ENCODE measurements around the gene ARHGAP9. TPM values are rescaled to one million over a fixed set of nuclear protein-coding genes. Genes with fewer than 3 reads are reported as not detected.
"Not testable (repeated sequence)": the region's sequence is repeated elsewhere in the genome, so short reads cannot be mapped to it uniquely, and the experiment has no call there.

Gene ARHGAP9
- total RNA-seq, 2 donors from 2014 or later: 32.0 to 32.5 TPM

- peaks cover 37 to 48% of the 10 kb centered on the region in 2 donors for H3K4me1 ChIP-seq (ENCODE audit: control insufficient read depth in 1 of 2, low read depth in 2 of 2)
- no peaks in the 10 kb centered on the region for H3K27me3 ChIP-seq (replicated peaks; ENCODE audit: insufficient read depth)
- H3K27ac ChIP-seq: peak overlapping the region; percentile 94 to 96
- no peak for DNase-seq (ENCODE audit: low spot score)
- no peak for ATAC-seq (ENCODE audit: insufficient number of reproducible peaks, low FRiP score, low read depth)
- peaks cover 29% of the 10 kb centered on the region for H3K36me3 ChIP-seq
- peak overlapping the region; percentile 83 for H3K4me3 ChIP-seq
- H3K9me3 ChIP-seq: no peaks in the 10 kb centered on the region
- TF ChIP-seq CTCF (IDR thresholded peaks at IDR 0.05): no peak
Observed at GRCh38 chr12:57518920-57519795, 39.5 kb upstream of the ARHGAP9 start.

- Histone ChIP-seq H3K36me3 (peaks cover 37% of the 10 kb centered on the region), H3K9me3 (no peaks in the 10 kb centered on the region), H3K27ac (peak overlapping the region; percentile 22 to 94), H3K27me3 (replicated peaks; ENCODE audit: insufficient read depth) (no peaks in the 10 kb centered on the region), H3K4me3 (peak overlapping the region; percentile 83), H3K4me1 (ENCODE audit: control insufficient read depth in 1 of 2, low read depth in 2 of 2) (peaks cover 30 to 40% of the 10 kb centered on the region in 2 donors)
- no peak for TF ChIP-seq CTCF (IDR thresholded peaks at IDR 0.05)
- no peak for ATAC-seq (ENCODE audit: insufficient number of reproducible peaks, low FRiP score, low read depth)
- DNase-seq (ENCODE audit: low spot score): no peak
Observed at GRCh38 chr12:57518176-57518919, 38.7 kb upstream of the ARHGAP9 start.

- H3K27ac ChIP-seq: peak overlapping the region; percentile 22 to 94
- not testable (repeated sequence) for H3K9me3 ChIP-seq; ATAC-seq (ENCODE audit: insufficient number of reproducible peaks, low FRiP score, low read depth); DNase-seq (ENCODE audit: low spot score); H3K27me3 ChIP-seq (replicated peaks; ENCODE audit: insufficient read depth)
- peaks cover 30 to 39% of the 10 kb centered on the region in 2 donors for H3K4me1 ChIP-seq (ENCODE audit: control insufficient read depth in 1 of 2, low read depth in 2 of 2)
- peaks cover 41% of the 10 kb centered on the region for H3K36me3 ChIP-seq
- peak overlapping the region; percentile 83 for H3K4me3 ChIP-seq
Observed at GRCh38 chr12:57517718-57518117, 38.1 kb upstream of the ARHGAP9 start.

- Histone ChIP-seq H3K4me3 (no peak overlapping the region), H3K9me3 (no peaks in the 10 kb centered on the region), H3K27ac (peak overlapping the region; percentile 23 to 94), H3K4me1 (ENCODE audit: control insufficient read depth in 1 of 2, low read depth in 2 of 2) (peaks cover 30 to 39% of the 10 kb centered on the region in 2 donors), H3K27me3 (replicated peaks; ENCODE audit: insufficient read depth) (no peaks in the 10 kb centered on the region), H3K36me3 (peaks cover 46% of the 10 kb centered on the region)
- DNase-seq (ENCODE audit: low spot score) (no peak), ATAC-seq (ENCODE audit: insufficient number of reproducible peaks, low FRiP score, low read depth) (no peak)
- no peak for TF ChIP-seq CTCF (IDR thresholded peaks at IDR 0.05)
Observed at GRCh38 chr12:57517187-57517586, 37.5 kb upstream of the ARHGAP9 start.

- H3K4me3 ChIP-seq: no peak overlapping the region
- no peaks in the 10 kb centered on the region for H3K9me3 ChIP-seq
- no peak for ATAC-seq (ENCODE audit: insufficient number of reproducible peaks, low FRiP score, low read depth)
- DNase-seq (ENCODE audit: low spot score): no peak
- peaks cover 51% of the 10 kb centered on the region for H3K36me3 ChIP-seq
- no peaks in the 10 kb centered on the region for H3K27me3 ChIP-seq (replicated peaks; ENCODE audit: insufficient read depth)
- H3K27ac ChIP-seq: peak overlapping the region; percentile 23 to 94
- H3K4me1 ChIP-seq (ENCODE audit: control insufficient read depth in 1 of 2, low read depth in 2 of 2): peaks cover 29 to 34% of the 10 kb centered on the region in 2 donors
- no peak for TF ChIP-seq CTCF (IDR thresholded peaks at IDR 0.05)
Observed at GRCh38 chr12:57516617-57517153, 37.0 kb upstream of the ARHGAP9 start.
